Adrenal gland (tissue), 12 donors: ENCODE results near the gene DSTN. TPM values are rescaled to one million over a fixed set of nuclear protein-coding genes. Genes with fewer than 3 reads are reported as not detected.
A peak's percentile ranks its signal among the peaks of the same experiment; 100 is the strongest.

Experiments
- DNase-seq, 7 donors: peaks; one replicate each; pipeline ENCODE4 v3.0.0-alpha.2; 2019 to 2020
- H3K27ac ChIP-seq, 5 donors: fragments of 200-600 bp; sonication (generic) in 4 of 5; 1 replicate in 3 of 5; 2 replicates in 2 of 5; pipeline versions ENCODE4 v1.5.1 to v1.8.0; 2016 to 2020; ENCODE audit warnings: mild to moderate bottlenecking in 1 of 5
- H3K27me3 ChIP-seq: fragments of 200-600 bp; 2 replicates; pipeline ENCODE4 v1.8.0; 2021
- H3K36me3 ChIP-seq, 2 donors: fragments of 200-600 bp; replicated peaks in 1 of 2; 1 replicate in 1 of 2; 2 replicates in 1 of 2; pipeline versions ENCODE4 v1.5.1 to v1.8.0; 2018 to 2022
- H3K4me1 ChIP-seq, 2 donors: fragments of 200-600 bp; replicated peaks in 1 of 2; 1 replicate in 1 of 2; 2 replicates in 1 of 2; pipeline versions ENCODE4 v1.5.1 to v1.8.0; 2018 to 2021
- H3K4me3 ChIP-seq, 4 donors: fragments of 200-600 bp; sonication (generic) in 3 of 4; one replicate each; pipeline ENCODE4 v1.5.1; 2016 to 2018
- H3K9me3 ChIP-seq, 3 donors: fragments of 200-600 bp; sonication (generic) in 1 of 3; replicated peaks in 1 of 3; 1 replicate in 2 of 3; 2 replicates in 1 of 3; pipeline versions ENCODE4 v1.5.1 to v1.8.0; 2016 to 2021
- POLR2A ChIP-seq, 2 donors: fragments of 450-650 bp; IDR thresholded peaks; one replicate each; pipeline ENCODE4 v1.6.1; 2017; ENCODE audit warnings: antibody characterized with exemption in 2 of 2, mild to moderate bottlenecking in 2 of 2, moderate library complexity in 1 of 2
- WGBS, 4 donors: extraction: QIAGEN DNeasy Blood & Tissue Kit in 2 of 4; methylation state at CpG; one replicate each; pipeline versions ENCODE4 v1.1.5 to v1.1.7; 2013 to 2017; 5-methylcytosine and 5-hydroxymethylcytosine counted together
- intact Hi-C, 2 donors: fragments of 100-400 bp; cut with DNase I; formaldehyde crosslinking; loops; one replicate each; pipeline versions ENCODE4 v1.14.1 to v1.15.0; 2022 to 2023
- polyA plus RNA-seq, 3 donors: library from polyadenylated mRNA; stranded (reverse); fragments of 200-250 nt in 2 of 3; fragments of 350-450 nt in 1 of 3; fragmentation: Illumina TruSeq in 1 of 3; extraction: RNeasy Lipid Tissue Mini Kit (QIAGEN cat#74804) in 1 of 3; gene quantifications; one replicate each; pipeline ENCODE4 v1.2.3, GENCODE V29; 2013 to 2014
- total RNA-seq, 9 donors: library from RNA; depleted of rRNA in 4 of 9; stranded (reverse); fragments of >200 nt in 4 of 9; fragments of 120-200 nt in 1 of 9; fragmentation: NEBNext Ultra II Directional in 1 of 9; extraction: Animal tissue kit (Norgen Biotek cat#: 25700) in 1 of 9; gene quantifications; one replicate each; pipeline versions ENCODE4 v1.1.0 to v1.2.4, GENCODE V29; 2013 to 2023
- TF ChIP-seq, protein P1 (sequence below), 6 experiments: fragments of 450-650 bp in 4 of 6; fragments of 200-600 bp in 2 of 6; sonication (generic) in 1 of 6; IDR thresholded peaks; 1 replicate in 5 of 6; 2 replicates in 1 of 6; pipeline versions ENCODE4 v1.5.1 to v1.8.0; 2016 to 2021; ENCODE audit warnings: antibody characterized with exemption in 6 of 6, mild to moderate bottlenecking in 2 of 6, moderate library complexity in 1 of 6
- donor health status: healthy with polysubstance abuse.
- donor health status: Bipolar disorder and iron deficiency.
- donor health status: DM: yes; HTN: yes; CAD: no.
- donor health status: DM: no; HTN: no; CAD: no.
- donor health status: DM: no; HTN: no; CAD: no.
- donor health status: DM: yes; HTN: yes; CAD: no.

DSTN gene
- total and polyA plus RNA-seq, 12 donors = 184 to 552 (median 273) TPM

DNA sequence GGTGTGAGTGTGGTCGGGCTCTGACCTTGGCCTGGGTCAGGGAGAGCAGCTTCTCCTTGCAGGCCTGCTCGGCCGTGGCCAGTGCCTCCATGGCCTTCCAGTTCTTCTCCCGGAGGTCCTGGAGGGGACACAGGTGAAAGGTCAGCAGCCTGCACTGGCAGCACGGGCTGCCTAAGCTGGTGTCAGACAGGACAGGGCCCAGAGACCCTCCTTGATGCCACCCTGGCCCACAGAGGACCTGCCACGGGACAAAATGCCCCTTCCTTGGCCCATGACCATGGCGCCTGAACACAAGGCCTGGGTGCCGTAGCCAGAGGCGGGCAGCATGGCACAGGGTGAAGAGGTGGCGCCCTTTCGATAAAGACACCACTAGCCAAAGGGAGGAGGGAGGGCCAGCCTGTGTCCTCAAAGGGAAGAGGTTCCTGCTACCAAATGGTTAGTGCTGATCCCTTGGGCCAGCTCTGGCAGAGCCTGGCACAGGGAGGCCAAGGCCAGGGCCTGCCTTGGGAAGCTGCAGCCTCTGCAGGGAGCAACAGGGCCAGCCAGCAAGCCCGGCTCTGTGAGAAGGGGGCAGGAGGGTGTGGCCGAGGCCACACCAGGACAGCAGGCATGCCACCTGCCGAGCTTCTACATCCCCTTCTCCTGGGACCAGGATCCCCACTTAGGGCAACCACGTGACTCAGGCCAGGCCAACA is 54.8 kb downstream of the DSTN start:
- H3K4me3 ChIP-seq = no peak overlapping the region
- TF ChIP-seq POLR2A (IDR thresholded peaks at IDR 0.05) = no peak
- TF ChIP-seq, protein P1, sequence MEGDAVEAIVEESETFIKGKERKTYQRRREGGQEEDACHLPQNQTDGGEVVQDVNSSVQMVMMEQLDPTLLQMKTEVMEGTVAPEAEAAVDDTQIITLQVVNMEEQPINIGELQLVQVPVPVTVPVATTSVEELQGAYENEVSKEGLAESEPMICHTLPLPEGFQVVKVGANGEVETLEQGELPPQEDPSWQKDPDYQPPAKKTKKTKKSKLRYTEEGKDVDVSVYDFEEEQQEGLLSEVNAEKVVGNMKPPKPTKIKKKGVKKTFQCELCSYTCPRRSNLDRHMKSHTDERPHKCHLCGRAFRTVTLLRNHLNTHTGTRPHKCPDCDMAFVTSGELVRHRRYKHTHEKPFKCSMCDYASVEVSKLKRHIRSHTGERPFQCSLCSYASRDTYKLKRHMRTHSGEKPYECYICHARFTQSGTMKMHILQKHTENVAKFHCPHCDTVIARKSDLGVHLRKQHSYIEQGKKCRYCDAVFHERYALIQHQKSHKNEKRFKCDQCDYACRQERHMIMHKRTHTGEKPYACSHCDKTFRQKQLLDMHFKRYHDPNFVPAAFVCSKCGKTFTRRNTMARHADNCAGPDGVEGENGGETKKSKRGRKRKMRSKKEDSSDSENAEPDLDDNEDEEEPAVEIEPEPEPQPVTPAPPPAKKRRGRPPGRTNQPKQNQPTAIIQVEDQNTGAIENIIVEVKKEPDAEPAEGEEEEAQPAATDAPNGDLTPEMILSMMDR (IDR thresholded peaks at IDR 0.05) = no peak
- H3K36me3 ChIP-seq = peaks cover 0 to 92% of the 10 kb centered on the region in 2 donors
- no peaks in the 10 kb centered on the region for H3K9me3 ChIP-seq
- no peaks in the 10 kb centered on the region for H3K4me1 ChIP-seq
- intact Hi-C loops = loop anchor here in 1 of 2 donors (5.0 kb wide), 1 partner anchor 87 kb away; no protein-coding TSS in a partner anchor
- H3K27me3 ChIP-seq = no peaks in the 10 kb centered on the region
- peak in 2 of 7 donors; percentile 16 to 20 for DNase-seq
- no peak overlapping the region for H3K27ac ChIP-seq
- WGBS, 4 donors = 66 to 73% (median 72%) methylated on average over 5 to 15 of the region's 15 CpGs

DNA sequence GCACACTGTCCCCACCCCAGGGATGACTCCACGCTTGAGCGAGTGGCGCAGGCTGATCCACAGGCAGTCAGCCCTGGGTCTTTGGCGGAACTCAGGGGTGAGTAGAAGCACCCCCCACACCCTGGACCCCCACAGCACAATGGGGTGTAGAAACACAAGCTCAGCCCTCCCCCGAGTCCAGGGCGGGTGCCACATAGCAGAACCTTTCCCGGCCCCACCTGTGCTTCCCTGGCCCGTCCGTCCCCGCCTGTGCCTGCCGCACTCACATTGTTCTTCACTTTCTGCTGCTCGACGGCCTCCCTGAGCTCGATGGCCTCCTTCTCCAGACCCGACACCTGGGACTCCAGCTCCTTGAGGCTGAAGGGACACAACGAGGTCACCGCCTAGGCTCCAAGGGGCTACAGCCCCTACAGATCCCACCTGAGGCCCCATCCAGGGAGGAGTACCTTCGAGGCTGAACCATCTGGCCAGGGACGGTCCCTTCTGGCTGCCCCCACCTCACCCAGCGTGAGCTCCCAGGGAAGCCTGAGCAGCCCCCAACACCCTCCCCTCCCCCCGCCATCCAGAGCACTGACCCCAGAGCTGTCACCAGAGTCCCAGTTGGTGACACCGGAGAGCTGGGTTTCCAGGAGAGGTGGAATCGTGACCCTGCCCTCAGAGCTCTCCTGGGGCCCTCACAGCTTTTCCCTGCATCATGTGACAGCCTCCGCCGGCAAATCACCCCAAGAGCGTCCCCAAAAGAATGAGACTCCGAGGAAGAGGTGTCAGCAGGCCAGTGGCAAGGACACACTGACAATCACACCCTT is 55.6 kb downstream of the DSTN start:
- WGBS, 4 donors = 87 to 100% (median 90%) methylated on average over 15 to 27 of the region's 27 CpGs
- H3K27ac ChIP-seq = no peak overlapping the region
- peaks cover 0 to 92% of the 10 kb centered on the region in 2 donors for H3K36me3 ChIP-seq

DNA sequence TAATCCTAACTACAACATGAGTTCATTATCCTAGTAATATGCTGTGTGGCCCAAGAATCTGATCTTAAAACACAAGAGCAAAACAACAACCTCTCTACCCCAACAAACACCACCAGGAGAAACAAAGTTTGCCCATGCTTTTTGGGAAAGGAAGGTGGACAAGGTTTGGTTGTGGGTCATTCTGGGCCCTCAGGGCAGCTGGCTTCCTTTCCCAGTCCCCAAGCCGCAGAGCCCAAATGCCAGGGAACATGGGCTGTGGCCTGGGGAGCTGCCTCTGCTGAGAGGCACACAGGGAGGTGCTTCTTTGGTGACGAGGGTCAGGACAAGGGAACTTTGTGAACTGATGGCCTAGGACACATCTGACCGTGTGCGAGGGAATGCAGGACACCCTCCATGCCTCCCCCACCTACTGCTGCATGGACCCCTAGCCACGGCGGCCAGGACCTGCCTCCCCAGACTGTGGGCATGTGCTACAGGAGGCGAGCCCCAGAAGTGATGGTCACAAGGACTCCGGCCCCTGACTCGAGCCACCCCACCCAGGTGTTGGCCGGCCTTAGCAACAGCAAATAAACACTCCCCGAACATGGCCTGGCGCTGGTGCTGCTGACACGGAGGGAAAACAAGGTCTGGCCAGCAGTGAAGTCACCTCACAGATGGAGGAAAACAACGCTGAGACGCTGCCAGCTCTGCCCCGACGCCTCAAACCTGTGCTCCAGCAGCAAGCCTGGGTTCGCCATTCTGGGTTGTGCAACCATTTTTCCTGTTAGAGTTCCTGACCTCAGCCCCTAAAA is 56.5 kb downstream of the DSTN start:
- H3K36me3 ChIP-seq = peaks cover 0 to 92% of the 10 kb centered on the region in 2 donors
- 86 to 91% (median 88%) methylated on average over 16 to 18 of the region's 18 CpGs for WGBS, 4 donors

More for the DNA sequence above, 55.6 kb downstream of the DSTN start:
- no peaks in the 10 kb centered on the region for H3K27me3 ChIP-seq
- TF ChIP-seq POLR2A (IDR thresholded peaks at IDR 0.05) = no peak
- no peak overlapping the region for H3K4me3 ChIP-seq
- intact Hi-C loops = no loop called here
- DNase-seq = peak in 3 of 7 donors; percentile 11 to 13 (median 12)
- H3K4me1 ChIP-seq = no peaks in the 10 kb centered on the region
- no peaks in the 10 kb centered on the region for H3K9me3 ChIP-seq

More for the DNA sequence above, 56.5 kb downstream of the DSTN start:
- intact Hi-C loops = no loop called here
- no peaks in the 10 kb centered on the region for H3K27me3 ChIP-seq
- DNase-seq = no peak
- no peak for TF ChIP-seq POLR2A (IDR thresholded peaks at IDR 0.05)
- TF ChIP-seq, protein P1 (IDR thresholded peaks at IDR 0.05) = no peak
- H3K27ac ChIP-seq = no peak overlapping the region
- H3K9me3 ChIP-seq = no peaks in the 10 kb centered on the region
- no peaks in the 10 kb centered on the region for H3K4me1 ChIP-seq
- no peak overlapping the region for H3K4me3 ChIP-seq
